CD4-positive, alpha-beta memory T cell (primary cell): ENCODE measurements around the gene POLR3GL. TPM values are rescaled to one million over a fixed set of nuclear protein-coding genes. Genes with fewer than 3 reads are reported as not detected.

Source experiments
- CTCF ChIA-PET: fragments of 350-600 bp; sonication (Branson Sonifier 250); formaldehyde crosslinking; loops from one replicate; lab custom pipeline; 2021; ENCODE audit warnings: inconsistent platforms; ENCODE audit not compliant: partially characterized antibody; lab: Charles Lee
- POLR2A ChIA-PET: fragments of 350-600 bp; sonication (Branson Sonifier 250); formaldehyde crosslinking; loops from one replicate; lab custom pipeline; 2021; ENCODE audit not compliant: partially characterized antibody; lab: Charles Lee
- DNase-seq, 5 donors: peaks; one replicate each; pipeline versions ENCODE4 v3.0.0 to v3.0.0-alpha.2; 2020 to 2022; ENCODE audit warnings: mixed read lengths in 1 of 5
- H3K27ac ChIP-seq: one replicate; pipeline ENCODE4 v1.7.0; 2013; ENCODE audit warnings: low read depth, low read length
- H3K27me3 ChIP-seq: 2 replicates; pipeline ENCODE4 v1.7.0; 2013; ENCODE audit warnings: mild to moderate bottlenecking, low read length, moderate library complexity; ENCODE audit not compliant: insufficient read depth
- H3K36me3 ChIP-seq: 2 replicates; pipeline ENCODE4 v1.7.0; 2013; ENCODE audit warnings: mild to moderate bottlenecking, low read length, moderate library complexity; ENCODE audit not compliant: insufficient read depth
- H3K4me1 ChIP-seq: 2 replicates; pipeline ENCODE4 v1.7.0; 2013; ENCODE audit warnings: mild to moderate bottlenecking, low read length, moderate library complexity; ENCODE audit not compliant: insufficient read depth
- H3K4me3 ChIP-seq, 2 donors: one replicate each; pipeline ENCODE4 v1.7.0; 2013; ENCODE audit warnings: low read length in 2 of 2, mild to moderate bottlenecking in 1 of 2
- H3K9me3 ChIP-seq, 2 donors: one replicate each; pipeline ENCODE4 v1.7.0; 2013; ENCODE audit warnings: low read length in 2 of 2, control low read depth in 1 of 2; ENCODE audit not compliant: control insufficient read depth in 1 of 2
- H3K27ac Mint-ChIP-seq, 7 donors: one replicate each; pipeline ENCODE4 v1.8.0; 2020 to 2021; ENCODE audit warnings: mixed read lengths in 7 of 7, mild to moderate bottlenecking in 6 of 7, inconsistent platforms in 3 of 7, moderate library complexity in 3 of 7
- H3K27me3 Mint-ChIP-seq, 2 donors: one replicate each; pipeline ENCODE4 v1.8.0; 2020 to 2021; ENCODE audit warnings: mixed read lengths in 2 of 2
- H3K36me3 Mint-ChIP-seq, 2 donors: one replicate each; pipeline ENCODE4 v1.8.0; 2020 to 2021; ENCODE audit warnings: mixed read lengths in 2 of 2, inconsistent platforms in 1 of 2, mild to moderate bottlenecking in 1 of 2
- H3K4me1 Mint-ChIP-seq, 4 donors: one replicate each; pipeline ENCODE4 v1.8.0; 2020 to 2021; ENCODE audit warnings: mixed read lengths in 4 of 4, mild to moderate bottlenecking in 1 of 4
- H3K4me3 Mint-ChIP-seq, 8 donors: one replicate each; pipeline ENCODE4 v1.8.0; 2020 to 2021; ENCODE audit warnings: mixed read lengths in 8 of 8, mild to moderate bottlenecking in 7 of 8, moderate library complexity in 6 of 8, inconsistent platforms in 3 of 8
- H3K9me3 Mint-ChIP-seq, 8 donors: one replicate each; pipeline ENCODE4 v1.8.0; 2020 to 2021; ENCODE audit warnings: mixed read lengths in 8 of 8, mild to moderate bottlenecking in 5 of 8, inconsistent platforms in 3 of 8, moderate library complexity in 1 of 8
- intact Hi-C: fragments of 100-400 bp; cut with micrococcal nuclease; formaldehyde crosslinking; loops from one replicate; pipeline ENCODE4 v1.15.1; 2023
- polyA plus RNA-seq, 2 donors: library from polyadenylated mRNA; unstranded; fragments of 300-500 nt; fragmentation: Illumina TruSeq; gene quantifications; one replicate each; pipeline ENCODE4 v1.2.3, GENCODE V29; 2021
- total RNA-seq, 2 experiments: library from RNA; stranded (reverse); gene quantifications; one replicate each; pipeline ENCODE4 v1.2.3, GENCODE V29; 2021

The POLR3GL gene
- total and polyA plus RNA-seq, 4 experiments from 2014 or later = 36.6 to 164 (median 66.8) TPM

GRCh38 chr1:145955436-145955835 lies 9.1 kb upstream of the POLR3GL start:
- Mint-ChIP-seq H3K4me3 (peak overlapping the region; percentile 5 to 99 (median 94)), H3K9me3 (no peaks in the 10 kb centered on the region), H3K4me1 (peaks cover 63 to 89% (median 77%) of the 10 kb centered on the region in 4 donors), H3K27ac (peak overlapping the region; percentile 5 to 89 (median 72)), H3K27me3 (no peaks in the 10 kb centered on the region), H3K36me3 (peaks cover 11 to 21% of the 10 kb centered on the region in 2 donors)
- Histone ChIP-seq H3K36me3 (no peaks in the 10 kb centered on the region), H3K27me3 (no peaks in the 10 kb centered on the region), H3K4me1 (peaks cover 77% of the 10 kb centered on the region), H3K9me3 (no peaks in the 10 kb centered on the region), H3K4me3 (no peak overlapping the region), H3K27ac (peak overlapping the region; percentile 81)
- ChIA-PET POLR2A (interaction anchor here (2.4 to 17.4 kb wide), 5 partner anchors 8 to 38 kb away, joined by 19 to 444 read pairs (median 203); partner anchors contain the start of genes ANKRD34A, PEX11B, POLR3GL and RBM8A), CTCF (interaction anchor here (1.3 to 2.6 kb wide), 2 partner anchors 9 to 28 kb away, joined by 6 to 8 read pairs; partner anchors contain the start of genes ANKRD34A, POLR3GL and RBM8A)
- intact Hi-C loops = loop anchor here (5.0 kb wide), 1 partner anchor 38 kb away; the partner anchor contains the start of gene PEX11B
- no peak for DNase-seq

DNA sequence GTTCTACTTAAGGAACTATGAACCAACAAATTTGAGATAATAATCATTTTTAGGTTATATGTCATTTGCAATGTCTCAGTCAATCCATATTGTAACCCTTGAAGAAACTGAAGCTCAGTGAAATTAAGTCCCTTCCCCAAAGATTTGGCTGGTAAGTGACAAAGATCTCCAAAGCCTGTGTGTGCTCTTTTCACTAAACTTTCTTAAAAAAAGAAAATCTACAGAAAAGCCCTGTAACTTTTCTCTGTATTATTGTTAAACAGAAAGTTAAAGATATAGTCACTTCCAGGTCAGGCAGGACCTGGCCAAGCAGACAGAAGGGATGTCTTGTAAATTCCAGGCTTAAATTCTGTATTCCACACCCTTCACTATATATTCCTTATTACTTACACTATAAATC lies 8.1 kb upstream of the POLR3GL start:
- Mint-ChIP-seq H3K36me3 (peaks cover 10 to 19% of the 10 kb centered on the region in 2 donors), H3K27me3 (no peaks in the 10 kb centered on the region), H3K27ac (peak overlapping the region; percentile 89 to 99 (median 97)), H3K4me3 (peak overlapping the region; percentile 89 to 99 (median 96)), H3K9me3 (no peaks in the 10 kb centered on the region), H3K4me1 (peaks cover 59 to 87% (median 72%) of the 10 kb centered on the region in 4 donors)
- Histone ChIP-seq H3K27me3 (no peaks in the 10 kb centered on the region), H3K36me3 (no peaks in the 10 kb centered on the region), H3K4me3 (peak overlapping the region; percentile 31 to 63), H3K27ac (peak overlapping the region; percentile 81), H3K9me3 (no peaks in the 10 kb centered on the region), H3K4me1 (peaks cover 72% of the 10 kb centered on the region)
- intact Hi-C loops = loop anchor here (5.0 kb wide), 1 partner anchor 39 kb away; the partner anchor contains the start of gene PEX11B
- CTCF ChIA-PET = interaction anchor here (2.0 to 3.5 kb wide), 2 partner anchors 23 to 24 kb away, joined by 14 to 30 read pairs; no protein-coding TSS in a partner anchor
- DNase-seq = no peak
- POLR2A ChIA-PET = interaction anchor here (1.1 to 17.4 kb wide), 7 partner anchors 13 to 98 kb away, joined by 3 to 444 read pairs (median 49); partner anchors contain the start of genes PEX11B, PIAS3, RBM8A and TXNIP

DNA sequence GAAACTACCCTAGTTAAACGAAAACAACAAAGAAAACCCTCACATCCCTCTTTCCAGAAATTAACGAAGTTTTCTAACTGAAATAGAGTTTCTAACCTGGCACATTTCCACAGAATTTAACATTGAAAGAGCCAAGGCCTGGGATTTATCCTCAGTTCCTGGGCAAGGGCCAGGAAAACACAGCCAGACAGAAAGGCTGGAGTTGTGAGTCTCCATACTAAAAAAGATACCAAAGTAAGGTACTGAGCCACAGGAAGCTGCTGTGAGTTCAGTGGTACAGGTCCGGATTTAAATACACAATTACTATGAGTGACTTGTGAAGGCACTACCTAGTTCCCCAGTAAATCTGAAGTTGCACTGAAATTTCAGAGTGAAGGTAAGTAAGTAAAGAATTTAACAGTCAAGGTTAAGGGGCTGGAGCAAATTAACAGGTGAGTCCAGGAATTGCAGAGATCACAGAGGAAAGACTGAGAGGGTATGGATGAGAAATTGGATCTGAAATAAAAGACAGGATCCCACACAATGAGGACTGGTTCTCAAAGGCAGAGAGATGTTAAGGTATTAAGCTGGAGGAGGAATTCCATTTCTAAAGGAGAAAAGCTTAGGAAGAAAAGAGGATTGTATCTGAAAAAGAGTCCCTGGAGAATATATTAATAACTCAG lies 7.6 kb upstream of the POLR3GL start:
- Histone ChIP-seq H3K36me3 (no peaks in the 10 kb centered on the region), H3K27me3 (no peaks in the 10 kb centered on the region), H3K4me1 (peaks cover 67% of the 10 kb centered on the region), H3K9me3 (no peaks in the 10 kb centered on the region), H3K4me3 (peak overlapping the region; percentile 31 to 63), H3K27ac (peak overlapping the region; percentile 81)
- Mint-ChIP-seq H3K27ac (peak overlapping the region; percentile 89 to 99 (median 97)), H3K4me1 (peaks cover 56 to 87% (median 67%) of the 10 kb centered on the region in 4 donors), H3K27me3 (no peaks in the 10 kb centered on the region), H3K9me3 (no peaks in the 10 kb centered on the region), H3K36me3 (peaks cover 4 to 17% of the 10 kb centered on the region in 2 donors), H3K4me3 (peak overlapping the region; percentile 89 to 99 (median 96))
- POLR2A ChIA-PET = interaction anchor here (0.9 to 17.4 kb wide), 13 partner anchors 13 to 133 kb away, joined by 3 to 444 read pairs (median 7); partner anchors contain the start of genes PEX11B, PIAS3, POLR3C and RBM8A
- peak in 2 of 5 donors; percentile 31 to 50 for DNase-seq
- intact Hi-C loops = loop anchor here (1.0 to 5.0 kb wide), 2 partner anchors 30 to 40 kb away; partner anchors contain the start of genes PEX11B and RBM8A
- CTCF ChIA-PET = interaction anchor here (0.7 to 3.5 kb wide), 6 partner anchors 22 to 111 kb away, joined by 3 to 30 read pairs (median 11); partner anchors contain the start of genes NUDT17 and RBM8A

DNA sequence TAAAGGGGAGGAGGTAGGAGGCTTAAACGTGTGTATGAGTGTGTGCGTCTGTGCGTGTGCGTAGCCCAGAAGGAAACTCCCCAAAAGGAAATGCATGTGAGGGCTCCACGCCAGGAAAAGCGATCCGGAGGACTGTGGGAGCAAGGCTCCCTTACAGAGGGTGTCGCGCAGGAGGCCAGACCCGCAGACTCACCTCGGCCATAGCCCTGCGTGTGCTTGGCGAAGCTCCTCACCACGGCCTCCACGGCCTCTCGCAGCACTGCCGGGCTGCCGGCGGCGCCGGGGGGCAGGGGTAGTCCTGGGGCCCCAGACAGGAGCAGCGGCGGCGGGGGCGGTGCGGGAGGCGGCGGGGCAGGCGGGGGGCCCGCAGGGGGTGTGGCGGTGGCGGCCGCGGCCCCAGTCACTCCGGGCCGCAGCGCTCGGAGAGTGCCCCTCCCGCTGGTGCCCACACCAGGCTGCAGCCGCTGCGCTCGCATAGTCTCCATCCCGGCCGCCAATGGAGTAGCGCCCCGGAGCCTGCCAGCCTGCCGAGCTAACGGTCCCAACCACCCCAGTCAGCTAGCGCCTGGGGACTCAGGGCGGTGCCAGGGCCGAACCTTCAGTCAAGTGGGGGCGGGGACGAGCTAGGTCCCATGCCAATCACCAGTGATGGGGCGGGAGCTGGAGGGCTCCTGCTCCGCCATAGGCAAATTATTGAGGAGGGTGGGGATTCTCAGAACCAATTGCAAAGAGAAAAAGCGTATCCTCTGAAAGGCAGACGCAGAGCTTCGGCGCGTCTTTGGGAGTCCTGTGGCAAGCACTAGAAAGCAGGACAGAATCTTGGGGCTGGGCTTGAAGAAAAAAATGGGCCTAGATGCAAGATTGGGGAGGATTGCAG lies 6.8 kb upstream of the POLR3GL start, which contains the start of gene LIX1L:
TSS of gene LIX1L (minus strand) at position 575 of the 877 bp plus-strand sequence. CDS start at position 485, 90 bp downstream.
- no peaks in the 10 kb centered on the region for H3K27me3 Mint-ChIP-seq
- intact Hi-C loops = loop anchor here (1.0 to 5.0 kb wide), 3 partner anchors 19 to 40 kb away; partner anchors contain the start of genes PEX11B and RBM8A
- H3K27ac Mint-ChIP-seq = peak within 1 kb of the TSS; percentile 89 to 99 (median 97)
- DNase-seq = peak; percentile 92 to 98 (median 94)
- peak within 1 kb of the TSS; percentile 89 to 99 (median 96) for H3K4me3 Mint-ChIP-seq
- CTCF ChIA-PET = interaction anchor here (0.7 to 3.5 kb wide), 18 partner anchors 15 to 112 kb away, joined by 3 to 30 read pairs (median 4); partner anchors contain the start of genes ITGA10, NUDT17, PIAS3 and RBM8A
- Histone ChIP-seq H3K27ac (peak within 1 kb of the TSS; percentile 81), H3K27me3 (no peaks in the 10 kb centered on the region), H3K4me3 (peak within 1 kb of the TSS; percentile 31 to 63), H3K9me3 (no peaks in the 10 kb centered on the region), H3K36me3 (no peaks in the 10 kb centered on the region), H3K4me1 (peaks cover 65% of the 10 kb centered on the region)
- peaks cover 0 to 16% of the 10 kb centered on the region in 2 donors for H3K36me3 Mint-ChIP-seq
- H3K4me1 Mint-ChIP-seq = peaks cover 55 to 88% (median 65%) of the 10 kb centered on the region in 4 donors
- no peaks in the 10 kb centered on the region for H3K9me3 Mint-ChIP-seq
- POLR2A ChIA-PET = interaction anchor here (0.7 to 17.4 kb wide), 25 partner anchors 9 to 134 kb away, joined by 3 to 444 read pairs (median 6); partner anchors contain the start of genes ANKRD35, HJV, NUDT17 and PEX11B

- H3K27ac Mint-ChIP-seq = peak overlapping the region; percentile 74 to 97 (median 92)
- CTCF ChIA-PET = interaction anchor here (0.6 to 3.5 kb wide), 11 partner anchors 14 to 76 kb away, joined by 3 to 30 read pairs (median 5); partner anchors contain the start of genes ITGA10 and RBM8A
- Histone ChIP-seq H3K4me3 (no peak overlapping the region), H3K27ac (peak overlapping the region; percentile 81), H3K9me3 (no peaks in the 10 kb centered on the region), H3K27me3 (no peaks in the 10 kb centered on the region), H3K4me1 (peaks cover 70% of the 10 kb centered on the region), H3K36me3 (no peaks in the 10 kb centered on the region)
- H3K27me3 Mint-ChIP-seq = no peaks in the 10 kb centered on the region
- H3K9me3 Mint-ChIP-seq = no peaks in the 10 kb centered on the region
- H3K4me1 Mint-ChIP-seq = peaks cover 59 to 91% (median 68%) of the 10 kb centered on the region in 4 donors
- H3K36me3 Mint-ChIP-seq = peaks cover 0 to 17% of the 10 kb centered on the region in 2 donors
- DNase-seq = no peak
- intact Hi-C loops = loop anchor here (2.0 to 5.0 kb wide), 2 partner anchors 18 to 41 kb away; partner anchors contain the start of gene PEX11B
- POLR2A ChIA-PET = interaction anchor here (0.8 to 17.4 kb wide), 15 partner anchors 8 to 113 kb away, joined by 3 to 444 read pairs (median 7); partner anchors contain the start of genes NUDT17, PEX11B, RBM8A and TXNIP
- H3K4me3 Mint-ChIP-seq = peak overlapping the region in 6 of 8 donors; percentile 6 to 99 (median 82)
Measured at GRCh38 chr1:145958734-145959133, 5.8 kb upstream of the POLR3GL start.

- Mint-ChIP-seq H3K27ac (peak overlapping the region; percentile 71 to 95 (median 89)), H3K36me3 (peaks cover 0 to 19% of the 10 kb centered on the region in 2 donors), H3K4me3 (peak overlapping the region; percentile 59 to 97 (median 84)), H3K27me3 (no peaks in the 10 kb centered on the region), H3K4me1 (peaks cover 59 to 91% (median 67%) of the 10 kb centered on the region in 4 donors), H3K9me3 (no peaks in the 10 kb centered on the region)
- peaks cover 70% of the 10 kb centered on the region for H3K4me1 ChIP-seq
- ChIA-PET POLR2A (interaction anchor here (0.8 to 17.4 kb wide), 8 partner anchors 19 to 101 kb away, joined by 3 to 444 read pairs (median 30); partner anchors contain the start of genes PEX11B, RBM8A and TXNIP), CTCF (interaction anchor here (0.9 to 3.5 kb wide), 6 partner anchors 14 to 103 kb away, joined by 3 to 30 read pairs (median 6); partner anchors contain the start of gene RBM8A)
- H3K27ac ChIP-seq = no peak overlapping the region
- intact Hi-C loops = loop anchor here (2.0 to 5.0 kb wide), 2 partner anchors 17 to 42 kb away; partner anchors contain the start of gene PEX11B
- H3K4me3 ChIP-seq = no peak overlapping the region
- H3K9me3 ChIP-seq = no peaks in the 10 kb centered on the region
- H3K27me3 ChIP-seq = no peaks in the 10 kb centered on the region
- no peak for DNase-seq
- no peaks in the 10 kb centered on the region for H3K36me3 ChIP-seq
Measured at GRCh38 chr1:145959333-145959732, 5.2 kb upstream of the POLR3GL start.
